SW480 (cell line): ENCODE measurements around the gene PDE4D.

Experiments used
- DNase-seq: peaks from one replicate; pipeline ENCODE4 v3.0.0-alpha.2; 2016; ENCODE audit warnings: low spot score

The PDE4D gene

DNA sequence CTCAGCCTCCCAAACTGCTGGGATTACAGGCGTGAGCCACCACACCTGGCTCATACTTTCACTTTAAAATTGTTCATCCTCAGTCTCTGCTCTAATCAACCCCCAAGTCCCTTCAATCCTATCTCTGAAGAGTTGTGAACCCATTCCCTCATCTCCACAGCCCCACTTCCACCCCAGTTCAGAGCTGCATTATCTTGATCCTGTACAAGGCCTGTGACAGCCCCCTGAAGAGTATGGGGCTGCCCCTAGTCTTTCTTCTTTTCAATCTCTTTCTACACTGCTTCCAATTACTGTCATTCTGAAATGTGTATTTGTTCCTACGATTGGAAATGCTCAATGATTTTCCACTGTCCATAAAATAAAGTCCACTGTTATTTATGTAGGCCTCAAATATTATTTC is 722.4 kb downstream of the PDE4D start:
- no peak for DNase-seq

DNA sequence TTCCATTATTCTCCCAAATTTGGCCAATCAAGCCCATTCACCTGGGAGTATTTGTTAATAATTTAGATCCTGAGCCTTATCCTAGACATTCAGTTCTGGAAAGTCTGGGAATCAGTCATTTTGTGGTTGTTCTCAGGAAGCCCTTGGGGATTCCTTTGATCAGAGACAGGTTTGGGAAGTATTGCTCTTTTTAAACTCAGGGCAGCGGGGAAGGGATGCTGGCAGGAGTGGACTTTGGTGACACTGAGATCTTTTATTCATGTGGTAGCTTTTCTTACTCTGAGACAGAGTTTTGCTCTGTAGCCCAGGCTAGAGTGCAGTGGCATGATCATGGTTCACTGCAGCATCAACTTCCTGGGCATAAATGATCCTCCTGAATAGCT is 723.8 kb downstream of the PDE4D start:
- DNase-seq: no peak

DNA sequence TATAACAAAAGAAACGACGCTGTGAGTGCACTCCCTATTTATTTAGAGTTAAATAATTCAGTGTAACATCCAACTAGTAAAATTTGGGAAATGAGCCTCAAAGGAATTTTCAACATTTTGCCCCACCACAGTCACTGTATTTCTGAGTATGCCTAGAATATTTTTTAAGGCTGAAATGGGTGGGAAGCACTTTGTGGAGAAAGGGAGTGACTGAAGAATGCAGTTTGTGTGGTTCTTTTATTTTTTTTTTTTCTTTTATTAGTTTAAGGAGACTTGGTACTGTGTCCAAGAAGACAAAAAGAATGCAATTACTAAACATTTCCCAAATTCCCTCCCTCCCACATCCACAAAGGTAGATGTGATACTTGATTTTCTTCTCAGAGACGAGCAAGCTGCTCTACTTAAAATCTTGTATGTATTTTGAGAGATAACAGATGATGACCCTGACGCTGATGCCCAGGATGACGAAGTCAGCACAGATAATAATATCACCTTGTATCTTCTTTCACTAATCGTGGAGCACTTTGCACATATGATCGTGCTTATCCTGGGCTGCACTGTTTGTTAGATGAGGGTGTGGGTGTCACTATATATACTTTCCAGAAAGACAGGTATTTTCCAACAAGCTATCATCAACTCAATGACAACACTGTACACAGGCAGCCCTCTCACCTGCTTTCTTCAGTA is 724.3 kb downstream of the PDE4D start:
- DNase-seq: no peak

DNA sequence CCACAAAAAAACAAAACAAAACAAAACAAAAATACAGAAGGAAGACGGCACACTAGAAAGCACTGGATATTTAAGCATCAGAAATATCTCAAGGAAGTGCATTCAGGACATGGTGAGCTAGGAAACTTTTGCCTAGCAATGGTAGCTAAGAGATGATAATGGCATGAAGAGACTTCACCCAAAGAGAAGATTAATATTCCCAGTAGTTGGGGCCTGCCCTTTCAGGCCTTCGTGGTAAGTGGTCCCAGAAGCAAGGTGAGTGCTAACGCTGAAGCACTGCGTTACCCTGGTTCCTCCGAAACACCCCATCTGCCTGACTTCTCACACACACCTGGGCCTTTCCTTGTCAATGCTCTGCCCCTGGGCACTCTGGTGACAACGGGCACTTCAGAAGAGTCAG is 725.5 kb downstream of the PDE4D start:
- DNase-seq: no peak

DNA sequence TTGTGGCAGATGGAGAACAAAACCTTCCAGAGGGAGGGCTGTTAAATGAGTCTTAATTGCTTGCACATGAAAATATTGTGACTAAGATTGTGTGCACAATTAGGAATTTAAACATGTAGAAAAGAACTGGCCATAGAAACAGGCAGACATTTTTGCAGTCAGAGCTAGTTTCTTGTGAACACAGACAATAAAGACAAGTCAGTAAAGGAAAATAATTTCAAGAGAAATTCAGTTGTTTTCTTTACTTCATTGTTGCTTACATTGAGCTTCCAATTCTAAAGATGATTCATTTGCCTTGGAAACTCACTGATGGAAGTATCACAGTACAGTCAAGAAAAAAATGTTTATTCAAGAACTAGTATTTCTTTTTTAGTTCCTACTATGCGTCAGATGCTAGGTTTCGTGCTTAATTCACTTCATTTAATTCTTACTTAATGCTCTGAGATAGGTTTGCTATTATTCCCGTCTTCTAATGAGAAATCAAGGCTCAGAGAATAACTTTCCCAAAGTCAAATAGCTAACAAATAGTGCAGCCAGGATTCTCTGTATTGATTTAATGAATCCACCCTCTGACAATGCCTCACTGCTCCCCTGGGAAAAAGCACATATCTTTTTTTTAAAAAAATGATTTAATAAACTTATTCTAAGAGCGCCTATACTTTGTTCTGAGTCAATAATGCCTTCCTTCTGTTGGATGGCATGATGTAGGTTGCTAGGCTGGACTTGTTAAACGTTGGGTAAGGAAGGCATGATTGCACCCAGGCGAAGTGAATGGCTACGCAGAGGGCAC is 729.3 kb downstream of the PDE4D start:
- no peak for DNase-seq

DNA sequence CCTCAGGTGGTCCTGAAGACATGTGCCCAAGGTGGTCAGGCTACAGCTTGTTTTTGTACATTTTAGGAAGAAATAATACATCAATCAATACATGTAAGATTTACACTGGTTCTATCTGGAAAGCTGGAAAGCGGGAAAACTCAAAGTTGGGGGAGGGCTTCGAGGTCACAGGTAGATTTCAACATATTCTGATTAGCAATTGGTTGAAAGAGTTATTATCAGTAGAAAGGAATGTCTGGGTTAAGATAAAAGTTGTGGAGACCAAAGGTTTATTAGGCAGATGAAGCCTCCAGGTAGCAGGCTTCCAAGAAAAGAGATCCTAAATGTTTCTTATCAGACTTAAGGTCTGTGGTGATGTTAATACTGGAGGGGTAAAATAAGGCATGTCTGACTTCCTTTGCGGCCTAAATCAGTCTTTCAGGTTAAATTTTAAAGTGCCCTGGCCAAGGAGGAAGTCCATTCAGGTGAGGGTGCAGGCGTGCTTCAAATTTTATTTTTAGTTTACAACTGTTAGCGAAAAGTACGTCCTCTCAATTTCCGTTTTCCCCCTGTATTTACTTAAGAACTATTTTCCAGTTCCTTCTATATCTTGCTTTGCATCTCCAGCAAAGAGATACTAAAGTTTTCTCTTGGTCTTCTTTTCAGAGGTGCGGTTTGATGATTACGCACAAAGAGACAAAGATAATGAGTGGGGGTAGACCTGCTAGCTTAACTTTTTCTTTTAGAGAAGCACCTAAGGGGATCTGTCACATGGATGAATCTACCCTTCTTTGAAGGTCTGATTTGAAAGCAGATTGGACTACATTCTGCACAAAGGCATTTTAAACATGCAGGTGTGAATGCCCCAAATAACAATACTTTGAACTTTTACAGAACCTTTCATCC is 732.1 kb downstream of the PDE4D start:
- DNase-seq: peak; percentile 65

DNA sequence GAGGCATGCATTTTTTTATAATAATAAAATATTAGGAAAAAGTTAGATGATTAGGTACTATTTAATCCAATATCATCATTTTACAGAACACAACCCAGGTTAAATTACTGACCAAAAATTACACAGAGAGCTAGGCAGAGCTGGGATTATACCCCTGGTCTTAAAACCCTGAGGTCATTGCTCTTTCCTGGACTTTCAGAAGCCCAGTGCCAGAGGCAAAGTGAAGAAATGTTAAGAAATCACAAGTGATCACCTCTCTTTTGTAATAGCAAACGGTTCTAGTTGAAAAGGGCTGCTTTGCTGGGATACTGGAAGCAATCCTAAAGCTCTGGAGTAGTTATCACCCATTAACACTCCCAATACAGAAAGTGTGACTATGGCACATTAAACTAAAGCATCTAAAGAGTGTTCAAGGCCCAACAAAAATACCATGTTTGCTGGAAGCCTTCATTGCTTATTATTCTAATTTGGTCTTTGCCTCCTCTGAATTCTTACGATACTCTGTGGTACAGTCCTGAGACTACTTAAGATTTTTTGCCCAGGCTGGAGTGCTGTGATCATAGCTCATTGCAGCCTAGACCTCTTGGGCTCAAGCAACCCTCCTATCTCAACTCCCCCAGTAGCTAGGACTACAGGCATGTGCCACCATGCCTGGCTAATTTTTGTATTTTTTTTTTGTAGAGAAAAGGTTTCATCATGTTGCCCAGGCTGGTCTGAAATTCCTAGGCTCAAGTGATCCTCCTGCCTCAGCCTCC is 734.7 kb downstream of the PDE4D start:
- DNase-seq: no peak

DNA sequence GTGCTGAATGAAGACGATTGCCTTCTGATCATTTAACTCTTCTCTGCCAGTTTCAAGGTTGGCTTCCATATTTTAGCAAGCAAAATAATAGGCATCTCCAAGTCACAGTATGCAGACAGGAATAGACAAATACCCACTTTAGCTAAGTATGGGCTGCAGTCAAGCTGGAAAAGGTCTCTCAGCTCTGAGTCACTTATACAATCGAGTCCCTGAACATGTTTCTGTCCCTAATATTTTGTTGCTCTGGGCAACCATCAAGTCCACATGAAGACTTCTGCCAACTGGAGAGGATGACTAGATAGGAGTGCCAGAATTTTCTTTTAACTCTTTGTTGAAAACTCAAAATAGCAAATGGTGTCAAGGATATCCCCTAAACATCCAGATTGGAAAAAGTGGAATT is 735.4 kb downstream of the PDE4D start:
- DNase-seq: peak; percentile 42

DNA sequence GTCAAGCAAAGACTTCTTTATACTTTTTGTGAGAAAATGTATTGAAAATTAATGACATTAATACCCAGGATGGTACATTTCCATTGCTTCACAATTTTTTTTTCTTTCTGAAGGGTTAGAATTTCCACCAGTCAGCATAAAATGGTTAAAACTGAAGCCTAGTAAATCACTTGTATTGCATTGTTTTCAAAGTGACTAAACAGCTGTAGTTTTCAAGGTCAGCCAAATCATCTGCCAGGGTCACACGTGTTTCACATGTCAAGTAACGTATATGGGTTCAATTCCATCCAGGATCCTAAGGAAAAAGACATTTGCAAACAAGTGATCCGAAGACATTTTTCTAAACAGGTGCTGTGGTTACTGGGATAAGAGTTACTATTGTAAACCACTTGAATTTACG is 736.5 kb downstream of the PDE4D start:
- no peak for DNase-seq

DNA sequence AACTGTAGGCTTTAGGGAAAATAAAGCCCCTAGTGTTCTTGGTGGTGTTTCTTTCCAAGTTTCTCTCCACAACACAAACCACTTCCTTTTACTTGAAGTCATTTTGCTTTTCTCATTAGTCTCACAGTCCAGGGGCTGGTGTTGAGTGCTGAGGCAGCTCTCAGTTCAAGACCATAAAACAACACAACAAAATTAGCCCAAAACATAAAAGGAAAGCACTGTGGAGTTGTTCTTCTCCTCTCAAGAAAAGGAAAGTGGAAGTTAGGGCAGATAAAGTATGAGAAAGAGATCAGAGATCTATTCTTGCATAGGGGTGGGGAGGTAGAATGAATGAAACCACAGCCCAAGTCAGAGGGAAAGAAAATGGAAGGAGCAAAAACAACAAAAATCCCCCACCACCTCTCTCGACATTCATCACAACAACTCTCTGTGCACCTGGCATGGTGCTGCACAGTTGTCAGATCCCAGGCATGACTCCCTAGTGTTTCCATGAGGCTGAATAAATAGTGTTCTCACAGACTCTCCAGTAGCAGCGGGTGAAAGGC is 740.8 kb downstream of the PDE4D start:
- peak; percentile 16 for DNase-seq

DNA sequence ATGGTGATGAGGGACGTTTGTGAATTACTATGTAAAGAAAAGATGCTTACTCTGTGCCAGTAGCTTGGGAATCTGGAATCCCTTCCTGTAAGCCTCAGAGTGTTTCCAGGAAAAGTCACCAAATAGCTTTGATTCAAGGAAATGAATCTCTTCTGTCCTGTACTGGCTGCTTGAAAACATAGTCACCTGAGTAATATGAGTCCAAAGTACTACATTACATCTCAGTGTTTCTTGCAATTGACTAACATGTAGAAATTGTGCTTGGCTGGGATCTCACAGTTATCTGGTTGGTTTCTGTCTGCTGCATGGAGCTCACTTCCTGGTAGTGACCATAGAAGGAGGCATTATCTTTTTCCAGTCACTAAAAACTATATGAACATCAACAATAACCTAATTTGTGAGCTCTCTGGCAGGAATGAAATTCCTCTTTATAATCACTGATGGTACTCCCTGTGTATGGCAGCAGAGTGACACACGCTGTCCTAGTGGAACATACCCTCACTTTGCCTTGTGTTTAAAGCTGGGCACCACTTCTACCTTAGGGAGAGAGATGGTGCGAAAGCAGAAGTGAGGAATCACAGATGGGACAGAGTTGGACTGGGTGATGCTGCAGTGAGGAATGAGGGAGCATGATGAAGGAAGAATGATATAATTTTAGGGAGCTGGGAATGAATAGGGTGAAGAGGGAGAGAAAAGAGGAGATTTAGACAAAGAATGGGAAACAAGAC is 742.2 kb downstream of the PDE4D start:
- DNase-seq: no peak

DNA sequence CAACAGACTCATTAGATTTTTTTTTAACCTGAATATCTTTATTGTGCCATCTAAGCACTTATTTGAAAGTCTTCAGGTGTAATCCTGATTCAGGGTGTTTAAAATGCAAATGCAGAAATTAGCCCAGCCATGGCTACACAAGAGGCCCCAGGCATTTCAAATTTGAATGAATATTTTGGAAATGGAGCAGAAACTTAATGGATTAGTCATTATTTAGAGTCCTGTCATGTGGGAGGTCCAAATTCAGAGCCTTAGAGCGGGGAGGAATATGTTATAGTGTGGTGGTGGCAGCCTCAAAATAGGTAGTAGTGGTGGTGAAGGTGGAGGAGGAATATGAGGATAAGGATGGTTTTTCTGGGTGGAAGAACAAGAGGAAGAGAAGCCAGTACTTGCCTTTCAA is 743.7 kb downstream of the PDE4D start:
- DNase-seq: no peak

DNA sequence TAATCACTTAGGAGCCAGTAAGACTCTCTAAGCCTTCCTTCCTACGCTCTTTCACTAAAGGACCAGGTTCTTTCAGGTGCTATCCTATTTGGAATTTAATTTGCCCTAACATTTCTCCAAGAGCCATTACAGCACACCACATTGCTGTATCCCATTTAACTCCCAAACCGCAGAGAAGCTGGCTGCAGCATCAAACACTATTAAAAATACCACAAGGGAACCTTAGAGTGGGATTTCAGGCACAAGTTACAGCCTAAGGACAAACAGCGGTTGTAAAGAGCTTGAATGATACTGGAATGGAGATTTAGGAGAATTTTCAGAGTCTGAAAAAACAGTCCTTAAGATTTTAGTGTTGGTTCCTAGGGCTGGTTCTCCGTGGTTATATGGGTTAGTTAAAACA is 744.3 kb downstream of the PDE4D start:
- DNase-seq: peak; percentile 22

DNA sequence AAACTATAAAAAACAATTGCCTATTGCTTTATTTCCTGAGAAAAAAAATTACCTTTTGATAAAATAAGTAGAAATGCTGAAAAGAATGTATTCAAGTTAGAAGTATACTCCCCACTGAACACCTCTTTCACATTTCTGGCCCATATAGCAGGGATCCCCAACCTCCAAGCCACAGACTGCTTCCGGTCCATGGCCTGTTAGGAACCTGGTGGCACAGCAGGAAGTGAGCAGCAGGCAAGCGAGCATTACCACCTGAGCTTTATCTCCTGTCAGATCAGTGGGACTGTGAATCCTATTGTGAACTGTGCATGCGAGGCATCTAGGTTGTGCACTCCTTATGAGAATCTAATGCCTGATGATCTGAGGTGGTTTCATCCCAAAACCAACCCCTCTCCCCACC is 746.8 kb downstream of the PDE4D start:
- DNase-seq: no peak

DNA sequence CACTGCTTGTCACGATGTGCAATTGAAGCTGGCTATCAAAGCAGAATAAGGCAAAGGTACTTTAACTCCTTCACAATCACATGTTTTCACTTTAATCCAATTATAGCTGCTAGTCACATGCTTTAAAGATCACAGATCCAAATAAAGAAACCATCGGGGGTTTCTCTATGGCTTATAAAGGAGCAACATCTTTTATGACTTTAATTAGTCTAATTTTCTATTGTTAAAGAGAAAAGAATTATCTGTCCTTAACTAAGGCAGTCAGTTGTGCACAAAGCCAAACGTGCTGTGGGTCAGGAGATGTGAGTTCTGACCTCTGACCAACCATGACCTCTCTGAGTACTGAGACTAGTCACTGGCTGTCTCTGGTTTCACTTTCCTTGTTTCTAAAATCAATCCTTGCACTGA is 749.6 kb downstream of the PDE4D start:
- no peak for DNase-seq

DNA sequence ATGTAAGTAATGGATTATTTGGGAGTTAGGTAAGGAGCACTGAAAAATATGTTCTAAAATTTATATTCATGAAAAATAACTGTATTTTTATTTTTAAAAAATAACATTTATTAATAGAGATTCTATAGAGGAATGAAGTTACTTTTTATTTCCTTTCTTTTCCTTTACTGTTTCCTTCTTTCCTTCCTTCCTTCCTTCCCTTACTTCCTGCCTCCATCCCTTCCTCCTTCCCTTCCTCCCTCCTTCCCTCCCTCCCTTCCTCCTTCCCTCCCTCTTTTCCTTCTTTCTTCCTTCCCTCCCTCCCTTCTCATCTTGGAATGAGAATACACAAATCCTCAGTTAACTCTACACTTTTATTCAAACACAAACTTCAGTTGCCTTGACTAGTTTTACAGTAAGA is 750.6 kb downstream of the PDE4D start:
- DNase-seq: no peak

DNA sequence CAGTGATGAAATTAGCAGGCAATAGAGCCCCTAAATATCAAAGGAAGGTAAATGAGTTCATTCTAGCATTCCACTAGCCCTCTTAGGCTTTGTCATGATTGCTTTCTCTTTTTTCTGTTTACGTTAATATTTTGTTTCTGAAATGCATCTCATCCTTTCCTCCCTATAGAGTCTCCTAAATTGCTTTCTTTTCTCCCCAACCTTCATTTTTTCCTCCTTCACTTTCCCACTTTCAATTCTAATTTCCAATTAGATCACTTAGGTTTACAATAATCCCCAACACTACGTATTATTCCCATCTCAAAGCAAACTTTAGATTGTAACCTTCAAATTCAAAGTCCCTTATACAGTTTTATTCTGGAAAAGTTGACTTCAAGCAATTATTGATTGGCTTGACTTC is 751.4 kb downstream of the PDE4D start:
- DNase-seq: no peak

DNA sequence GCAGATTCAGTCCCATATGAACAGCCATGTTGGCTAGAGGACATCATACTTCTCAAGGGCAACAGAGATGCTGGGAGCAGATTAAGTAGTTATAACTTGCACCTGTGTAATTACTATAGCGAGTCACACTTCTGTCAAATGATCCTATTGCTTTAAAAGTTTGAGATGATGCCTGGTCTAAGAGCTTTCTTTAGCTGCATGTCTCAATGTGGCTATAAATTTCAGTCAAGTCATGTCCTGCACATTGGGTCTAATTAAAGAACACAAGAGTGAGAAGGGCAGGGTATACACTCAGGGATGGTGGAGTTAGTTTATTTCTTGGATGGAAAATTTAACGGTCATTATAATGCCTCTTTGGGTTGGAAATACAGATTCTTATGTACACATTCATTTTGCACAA is 753.4 kb downstream of the PDE4D start:
- no peak for DNase-seq

DNA sequence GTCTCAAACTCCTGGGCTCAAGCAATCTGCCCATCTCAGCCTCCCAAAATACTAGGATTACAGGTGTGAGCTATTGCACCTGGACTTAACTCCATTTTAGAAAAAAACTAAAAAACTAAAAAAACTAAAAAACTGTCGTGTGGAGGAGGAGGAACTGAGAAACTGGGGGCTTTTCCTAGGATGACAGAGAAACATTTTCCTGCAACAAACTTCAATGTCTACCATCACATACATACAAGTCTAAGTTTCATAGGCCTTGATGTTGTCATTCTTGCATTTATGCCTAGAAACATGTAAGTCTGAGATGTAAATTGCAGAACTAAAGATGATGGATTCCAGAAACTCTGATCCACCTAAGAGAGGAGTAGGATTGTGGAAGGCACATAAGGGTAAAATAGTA is 753.8 kb downstream of the PDE4D start:
- no peak for DNase-seq

DNA sequence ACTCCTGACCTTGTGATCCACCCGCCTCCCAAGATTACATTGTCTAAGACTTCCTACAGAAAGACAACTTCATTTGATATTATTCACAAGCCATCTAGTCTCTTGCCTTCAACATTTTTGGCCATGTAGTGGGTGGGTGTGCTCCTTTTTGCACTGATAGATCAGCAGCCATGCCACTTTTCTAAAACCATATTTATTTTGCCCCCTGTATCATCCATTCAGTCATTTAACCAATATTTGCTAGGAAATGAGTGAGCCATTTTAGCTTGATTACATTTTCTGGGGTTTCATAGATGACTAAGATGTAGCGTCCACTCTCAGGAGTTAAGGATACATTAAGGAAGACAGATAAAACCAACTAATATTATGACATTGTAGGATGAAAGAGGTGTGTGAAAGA is 755.0 kb downstream of the PDE4D start:
- no peak for DNase-seq

DNA sequence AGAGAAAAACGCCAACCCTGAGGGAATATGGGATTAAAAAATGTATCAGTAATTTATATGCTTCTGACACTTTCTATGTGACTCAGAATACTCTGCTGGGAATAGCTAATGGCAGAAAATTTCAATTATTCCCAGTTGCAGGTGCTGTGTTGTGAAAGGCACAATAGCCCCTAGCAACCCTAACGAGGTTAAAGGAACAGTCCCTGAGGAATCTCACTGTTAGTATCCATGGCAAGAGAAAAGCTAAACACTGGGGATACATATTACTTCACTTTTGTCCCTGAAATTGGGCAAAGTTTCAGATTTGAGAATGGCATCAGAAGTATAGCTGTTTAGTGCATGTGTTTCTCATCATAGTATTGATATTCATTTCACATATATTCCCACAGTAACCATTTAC is 755.7 kb downstream of the PDE4D start:
- DNase-seq: no peak
